Fibroblast of lung (primary cell): ENCODE results near the gene YARS2. TPM values are rescaled to one million over a fixed set of nuclear protein-coding genes. Genes with fewer than 3 reads are reported as not detected.

Experiments
- DNase-seq, 2 donors: peaks; one replicate each; pipeline versions ENCODE4 v3.0.0 to v3.0.0-alpha.2; 2010; ENCODE audit warnings: low read depth in 2 of 2
- H2AFZ ChIP-seq: 2 replicates; pipeline ENCODE4 v1.5.1; 2012; ENCODE audit warnings: low read length, control low read depth, inconsistent platforms
- H3K27ac ChIP-seq: 2 replicates; pipeline ENCODE4 v1.5.1; 2011; ENCODE audit warnings: low read length, control low read depth; ENCODE audit not compliant: insufficient read depth
- H3K27me3 ChIP-seq: 2 replicates; pipeline ENCODE4 v1.5.1; 2011; ENCODE audit warnings: mild to moderate bottlenecking, low read length; ENCODE audit not compliant: control insufficient read depth, insufficient read depth
- H3K36me3 ChIP-seq: 2 replicates; pipeline ENCODE4 v1.5.1; 2011; ENCODE audit warnings: low read length; ENCODE audit not compliant: control insufficient read depth, insufficient read depth
- H3K4me1 ChIP-seq: 2 replicates; pipeline ENCODE4 v1.5.1; 2011; ENCODE audit warnings: low read length; ENCODE audit not compliant: control insufficient read depth, insufficient read depth; ENCODE audit errors: extremely low read depth
- H3K4me2 ChIP-seq: 2 replicates; pipeline ENCODE4 v1.5.1; 2011; ENCODE audit warnings: low read length, control low read depth; ENCODE audit not compliant: insufficient read depth; ENCODE audit errors: extremely low read depth
- H3K4me3 ChIP-seq, 4 experiments: fragments of 200-600 bp in 1 of 4; sonication (generic) in 1 of 4; replicated peaks in 1 of 4; 2 replicates each; pipeline ENCODE4 v1.5.1; 2011 to 2016; ENCODE audit warnings: low read length in 4 of 4, low read depth in 3 of 4, mild to moderate bottlenecking in 3 of 4, control low read depth in 2 of 4, inconsistent platforms in 1 of 4, mixed read lengths in 1 of 4; ENCODE audit not compliant: insufficient read depth in 1 of 4; ENCODE audit errors: control extremely low read depth in 1 of 4
- H3K79me2 ChIP-seq: 2 replicates; pipeline ENCODE4 v1.5.1; 2012; ENCODE audit warnings: mild to moderate bottlenecking, low read length, inconsistent platforms; ENCODE audit not compliant: control insufficient read depth, insufficient read depth
- H3K9ac ChIP-seq: 2 replicates; pipeline ENCODE4 v1.5.1; 2011; ENCODE audit warnings: mild to moderate bottlenecking, low read length, control low read depth; ENCODE audit not compliant: insufficient read depth
- H3K9me3 ChIP-seq: 2 replicates; pipeline ENCODE4 v1.5.1; 2012; ENCODE audit warnings: low read depth, low read length; ENCODE audit not compliant: control insufficient read depth, insufficient read depth
- H4K20me1 ChIP-seq: 2 replicates; pipeline ENCODE4 v1.5.1; 2011; ENCODE audit warnings: low read length; ENCODE audit not compliant: control insufficient read depth, insufficient read depth; ENCODE audit errors: extremely low read depth
- CTCF ChIP-seq, 2 donors: IDR thresholded peaks in 1 of 2; conservative IDR thresholded peaks in 1 of 2; 1 replicate in 1 of 2; 2 replicates in 1 of 2; pipeline ENCODE4 v1.5.1; 2011 to 2012; ENCODE audit warnings: low read length in 2 of 2, control low read depth in 1 of 2, inconsistent platforms in 1 of 2, low read depth in 1 of 2, mild to moderate bottlenecking in 1 of 2
- EZH2 ChIP-seq: IDR thresholded peaks from 2 replicates; pipeline ENCODE4 v1.5.1; 2012; ENCODE audit warnings: low read length, control low read depth, mild to moderate bottlenecking; ENCODE audit errors: missing control alignments
- polyA plus RNA-seq, 2 donors: library from polyadenylated mRNA; depleted of rRNA in 1 of 2; stranded (reverse) in 1 of 2; unstranded in 1 of 2; fragments of >200 nt; gene quantifications; 2 replicates each; pipeline ENCODE4 v1.2.1, GENCODE V29; 2011 to 2012; ENCODE audit warnings: missing spikeins in 1 of 2
- total RNA-seq: library from RNA; depleted of rRNA; stranded (reverse); fragments of >200 nt; gene quantifications from 2 replicates; pipeline ENCODE4 v1.2.1, GENCODE V29; 2014

YARS2 gene
- total and polyA plus RNA-seq, 2 donors (not counting 1 experiment from before 2014, with no cell fraction given) = 17.8 to 27.1 TPM

GRCh38 chr12:32794281-32794680, 38.6 kb upstream of the YARS2 start:
- H2AFZ ChIP-seq = no peak overlapping the region
- H3K79me2 ChIP-seq = no peaks in the 10 kb centered on the region
- H3K4me1 ChIP-seq = no peaks in the 10 kb centered on the region
- H3K36me3 ChIP-seq = no peaks in the 10 kb centered on the region
- no peaks in the 10 kb centered on the region for H3K27me3 ChIP-seq
- no peak overlapping the region for H3K4me2 ChIP-seq
- no peaks in the 10 kb centered on the region for H3K9me3 ChIP-seq
- H3K4me3 ChIP-seq = no peak overlapping the region
- TF ChIP-seq EZH2 (no peak), CTCF (conservative IDR thresholded peaks at IDR 0.05 in 1 of 2, IDR thresholded peaks at IDR 0.05 in 1 of 2; ENCODE audit: low read depth in 1 of 2, low read length in 2 of 2) (no peak)
- no peak overlapping the region for H3K27ac ChIP-seq
- DNase-seq = no peak
- no peak overlapping the region for H3K9ac ChIP-seq
- H4K20me1 ChIP-seq = no peaks in the 10 kb centered on the region

GRCh38 chr12:32789916-32790315, 34.2 kb upstream of the YARS2 start:
- H3K9me3 ChIP-seq = no peaks in the 10 kb centered on the region
- no peaks in the 10 kb centered on the region for H4K20me1 ChIP-seq
- H3K9ac ChIP-seq = no peak overlapping the region
- no peak for TF ChIP-seq CTCF (conservative IDR thresholded peaks at IDR 0.05 in 1 of 2, IDR thresholded peaks at IDR 0.05 in 1 of 2; ENCODE audit: low read depth in 1 of 2, low read length in 2 of 2)
- no peak for TF ChIP-seq EZH2
- no peak overlapping the region for H2AFZ ChIP-seq
- no peaks in the 10 kb centered on the region for H3K79me2 ChIP-seq
- no peaks in the 10 kb centered on the region for H3K36me3 ChIP-seq
- DNase-seq = no peak
- no peak overlapping the region for H3K4me3 ChIP-seq
- no peak overlapping the region for H3K27ac ChIP-seq
- no peaks in the 10 kb centered on the region for H3K27me3 ChIP-seq
- no peak overlapping the region for H3K4me2 ChIP-seq
- H3K4me1 ChIP-seq = no peaks in the 10 kb centered on the region

GRCh38 chr12:32789446-32789845, 33.7 kb upstream of the YARS2 start:
- Histone ChIP-seq H3K9me3 (no peaks in the 10 kb centered on the region), H3K27ac (no peak overlapping the region), H3K36me3 (no peaks in the 10 kb centered on the region), H2AFZ (no peak overlapping the region), H3K4me1 (no peaks in the 10 kb centered on the region), H3K79me2 (no peaks in the 10 kb centered on the region), H4K20me1 (no peaks in the 10 kb centered on the region), H3K4me3 (no peak overlapping the region), H3K4me2 (no peak overlapping the region), H3K9ac (no peak overlapping the region), H3K27me3 (no peaks in the 10 kb centered on the region)
- no peak for DNase-seq
- TF ChIP-seq CTCF (conservative IDR thresholded peaks at IDR 0.05 in 1 of 2, IDR thresholded peaks at IDR 0.05 in 1 of 2; ENCODE audit: low read depth in 1 of 2, low read length in 2 of 2) (no peak), EZH2 (no peak)
